Osteocyte (in vitro differentiated cells): Measurements from ENCODE around the gene ACAP2. TPM values are rescaled to one million over a fixed set of nuclear protein-coding genes. Genes with fewer than 3 reads are reported as not detected.
"Not testable (repeated sequence)": the region's sequence is repeated elsewhere in the genome, so short reads cannot be mapped to it uniquely, and the experiment has no call there.

Experiments used
- DNase-seq: peaks from one replicate; pipeline ENCODE4 v3.0.0; 2021; ENCODE audit warnings: mixed read lengths; ENCODE audit not compliant: unreplicated experiment; ENCODE audit errors: extremely low spot score
- H3K27ac Mint-ChIP-seq: one replicate; pipeline ENCODE4 v1.8.0; 2021; ENCODE audit warnings: mild to moderate bottlenecking, mixed read lengths; ENCODE audit not compliant: unreplicated experiment
- H3K27me3 Mint-ChIP-seq: one replicate; pipeline ENCODE4 v1.8.0; 2021; ENCODE audit warnings: mixed read lengths; ENCODE audit not compliant: unreplicated experiment
- H3K36me3 Mint-ChIP-seq: one replicate; pipeline ENCODE4 v1.8.0; 2021; ENCODE audit warnings: mixed read lengths; ENCODE audit not compliant: unreplicated experiment
- H3K4me1 Mint-ChIP-seq: one replicate; pipeline ENCODE4 v1.8.0; 2021; ENCODE audit warnings: mixed read lengths; ENCODE audit not compliant: unreplicated experiment
- H3K4me3 Mint-ChIP-seq: one replicate; pipeline ENCODE4 v1.8.0; 2021; ENCODE audit warnings: mild to moderate bottlenecking, moderate library complexity, mixed read lengths; ENCODE audit not compliant: unreplicated experiment
- H3K9me3 Mint-ChIP-seq: one replicate; pipeline ENCODE4 v1.8.0; 2021; ENCODE audit warnings: mixed read lengths; ENCODE audit not compliant: unreplicated experiment
- total RNA-seq: library from RNA; stranded (reverse); gene quantifications from 2 replicates; pipeline ENCODE4 v1.2.1, GENCODE V29; 2021
- TF ChIP-seq, protein P1 (sequence below): fragments of 200-600 bp; sonication (generic); IDR thresholded peaks from 2 replicates; pipeline ENCODE4 v1.5.0; 2021; ENCODE audit warnings: antibody characterized with exemption, mild to moderate bottlenecking, moderate library complexity

The ACAP2 gene
- total RNA-seq, 1 donor from 2014 or later, result 55.1 TPM

DNA sequence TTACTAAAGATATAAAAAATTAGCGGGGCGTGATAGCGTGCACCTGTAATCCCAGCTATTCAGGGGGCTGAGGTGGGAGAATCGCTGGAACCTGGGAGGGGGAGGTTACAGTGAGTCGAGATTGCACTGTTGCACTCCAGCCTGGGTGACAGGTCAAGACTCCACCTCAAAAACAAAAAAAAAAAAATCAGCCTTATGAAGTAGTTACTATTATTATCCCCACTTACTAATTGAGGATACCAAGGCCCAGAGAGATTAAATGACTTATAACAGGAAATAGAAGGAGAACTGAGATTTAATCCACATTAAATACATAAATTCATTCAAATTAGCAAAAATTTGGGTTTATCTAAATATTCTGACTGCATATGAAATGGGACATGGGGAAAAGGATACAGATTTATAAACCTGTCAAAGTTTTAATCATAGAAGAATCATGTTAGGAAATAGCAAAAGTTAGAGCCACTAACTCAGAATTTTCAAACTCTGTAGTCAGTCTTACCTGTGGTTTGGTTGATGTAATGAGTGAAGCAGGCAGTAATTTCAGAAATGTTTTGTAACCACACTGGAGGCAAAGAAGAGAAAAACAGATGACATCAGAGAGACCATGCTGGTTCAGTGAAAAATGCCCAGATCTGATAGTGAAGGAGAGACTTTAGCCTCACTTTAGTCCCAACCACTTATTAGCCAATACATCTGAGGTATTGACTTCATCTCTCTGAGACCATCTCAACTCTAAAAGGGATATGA is 25.0 kb upstream of the ACAP2 start:
- Mint-ChIP-seq H3K36me3 (no peaks in the 10 kb centered on the region), H3K4me1 (no peaks in the 10 kb centered on the region), H3K27ac (no peak overlapping the region), H3K4me3 (no peak overlapping the region), H3K9me3 (no peaks in the 10 kb centered on the region), H3K27me3 (peaks cover 24% of the 10 kb centered on the region)
- TF ChIP-seq, protein P1, sequence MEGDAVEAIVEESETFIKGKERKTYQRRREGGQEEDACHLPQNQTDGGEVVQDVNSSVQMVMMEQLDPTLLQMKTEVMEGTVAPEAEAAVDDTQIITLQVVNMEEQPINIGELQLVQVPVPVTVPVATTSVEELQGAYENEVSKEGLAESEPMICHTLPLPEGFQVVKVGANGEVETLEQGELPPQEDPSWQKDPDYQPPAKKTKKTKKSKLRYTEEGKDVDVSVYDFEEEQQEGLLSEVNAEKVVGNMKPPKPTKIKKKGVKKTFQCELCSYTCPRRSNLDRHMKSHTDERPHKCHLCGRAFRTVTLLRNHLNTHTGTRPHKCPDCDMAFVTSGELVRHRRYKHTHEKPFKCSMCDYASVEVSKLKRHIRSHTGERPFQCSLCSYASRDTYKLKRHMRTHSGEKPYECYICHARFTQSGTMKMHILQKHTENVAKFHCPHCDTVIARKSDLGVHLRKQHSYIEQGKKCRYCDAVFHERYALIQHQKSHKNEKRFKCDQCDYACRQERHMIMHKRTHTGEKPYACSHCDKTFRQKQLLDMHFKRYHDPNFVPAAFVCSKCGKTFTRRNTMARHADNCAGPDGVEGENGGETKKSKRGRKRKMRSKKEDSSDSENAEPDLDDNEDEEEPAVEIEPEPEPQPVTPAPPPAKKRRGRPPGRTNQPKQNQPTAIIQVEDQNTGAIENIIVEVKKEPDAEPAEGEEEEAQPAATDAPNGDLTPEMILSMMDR, result no peak
- no peak for DNase-seq

GRCh38 chr3:195466251-195466650 is 23.4 kb upstream of the ACAP2 start:
- no peaks in the 10 kb centered on the region for H3K36me3 Mint-ChIP-seq
- no peak for DNase-seq
- no peak overlapping the region for H3K4me3 Mint-ChIP-seq
- no peak overlapping the region for H3K27ac Mint-ChIP-seq
- H3K27me3 Mint-ChIP-seq, result peaks cover 19% of the 10 kb centered on the region
- no peaks in the 10 kb centered on the region for H3K9me3 Mint-ChIP-seq
- no peaks in the 10 kb centered on the region for H3K4me1 Mint-ChIP-seq
- TF ChIP-seq, protein P1, result no peak

- not testable (repeated sequence) for H3K4me3 Mint-ChIP-seq, H3K9me3 Mint-ChIP-seq, H3K27ac Mint-ChIP-seq, H3K27me3 Mint-ChIP-seq, DNase-seq, H3K36me3 Mint-ChIP-seq, H3K4me1 Mint-ChIP-seq
These were observed 20.1 kb upstream of the ACAP2 start for GRCh38 chr3:195462922-195463321.

GRCh38 chr3:195462308-195462610 is 19.4 kb upstream of the ACAP2 start:
- no peaks in the 10 kb centered on the region for H3K9me3 Mint-ChIP-seq

DNA sequence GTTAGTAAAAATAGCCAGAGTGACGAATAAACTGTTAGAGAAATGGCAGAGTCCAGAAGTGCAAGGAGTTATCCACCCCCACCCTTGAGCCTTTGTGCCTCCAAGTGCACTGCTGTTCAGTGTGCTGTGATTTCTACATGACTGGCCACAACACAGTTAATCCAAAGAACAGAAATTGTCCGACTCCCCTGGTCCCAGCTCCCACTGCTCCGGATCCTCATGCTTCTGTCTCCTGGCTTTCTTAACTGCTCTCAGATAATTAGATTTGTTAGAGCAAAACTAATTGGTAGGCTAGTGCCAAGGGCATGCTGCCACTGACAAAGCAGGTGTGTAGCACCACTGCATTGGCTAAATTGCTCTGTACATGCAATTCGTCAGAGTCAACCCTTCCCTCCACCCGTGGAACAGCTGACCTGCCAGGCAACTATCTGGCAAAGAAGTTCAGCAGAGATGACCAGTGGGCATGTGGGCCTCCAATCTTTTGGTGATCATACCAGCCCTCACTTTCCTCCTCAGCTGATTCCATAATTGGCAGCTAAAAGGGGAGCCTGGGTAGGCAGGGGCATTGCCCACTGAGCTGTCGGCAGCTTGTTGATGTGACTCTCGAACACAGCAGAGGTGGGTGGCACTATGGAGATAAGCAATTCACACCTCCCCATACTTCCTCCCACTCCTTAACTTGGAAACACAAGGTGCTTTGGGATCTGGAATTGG is 18.9 kb upstream of the ACAP2 start:
- H3K27me3 Mint-ChIP-seq, result peaks cover 6% of the 10 kb centered on the region
- no peaks in the 10 kb centered on the region for H3K4me1 Mint-ChIP-seq
- no peak overlapping the region for H3K27ac Mint-ChIP-seq
- no peak for DNase-seq
- H3K36me3 Mint-ChIP-seq, result no peaks in the 10 kb centered on the region
- TF ChIP-seq, protein P1, result no peak
- H3K4me3 Mint-ChIP-seq, result no peak overlapping the region
- H3K9me3 Mint-ChIP-seq, result no peaks in the 10 kb centered on the region

More at GRCh38 chr3:195462308-195462610, 19.4 kb upstream of the ACAP2 start:
- Mint-ChIP-seq H3K36me3 (no peaks in the 10 kb centered on the region), H3K27me3 (peaks cover 6% of the 10 kb centered on the region), H3K4me1 (no peaks in the 10 kb centered on the region), H3K4me3 (no peak overlapping the region), H3K27ac (no peak overlapping the region)
- DNase-seq, result no peak
- TF ChIP-seq, protein P1, result no peak
